Skeletal muscle satellite cell (primary cell): ENCODE data around the gene PKHD1.

Experiments used
- H3K27me3 ChIP-seq: 2 replicates; pipeline ENCODE4 v1.7.0; 2013; ENCODE audit warnings: low read length; ENCODE audit not compliant: control insufficient read depth, insufficient read depth
- H3K36me3 ChIP-seq: 2 replicates; pipeline ENCODE4 v1.7.0; 2013; ENCODE audit warnings: mild to moderate bottlenecking, control low read depth, low read length; ENCODE audit not compliant: insufficient read depth
- H3K4me1 ChIP-seq: 2 replicates; pipeline ENCODE4 v1.7.0; 2013; ENCODE audit warnings: low read length; ENCODE audit not compliant: control insufficient read depth, insufficient read depth
- H3K4me2 ChIP-seq: 2 replicates; pipeline ENCODE4 v1.7.0; 2013; ENCODE audit warnings: mild to moderate bottlenecking, low read length
- H3K4me3 ChIP-seq: 2 replicates; pipeline ENCODE4 v1.7.0; 2013; ENCODE audit warnings: low read length
- H3K9ac ChIP-seq: 2 replicates; pipeline ENCODE4 v1.7.0; 2013; ENCODE audit warnings: mild to moderate bottlenecking, low read depth, low read length, moderate library complexity
- H3K9me3 ChIP-seq: replicated peaks from 2 replicates; pipeline ENCODE4 v1.7.0; 2013; ENCODE audit warnings: mild to moderate bottlenecking, control low read depth, low read length

PKHD1 gene

GRCh38 chr6:51976374-51976773 is 111.0 kb downstream of the PKHD1 start:
- H3K9ac ChIP-seq, result no peak overlapping the region
- H3K4me1 ChIP-seq, result no peaks in the 10 kb centered on the region
- no peak overlapping the region for H3K4me3 ChIP-seq
- H3K36me3 ChIP-seq, result no peaks in the 10 kb centered on the region
- H3K4me2 ChIP-seq, result no peak overlapping the region
- H3K27me3 ChIP-seq, result no peaks in the 10 kb centered on the region
- no peaks in the 10 kb centered on the region for H3K9me3 ChIP-seq

GRCh38 chr6:51972659-51973058 is 114.8 kb downstream of the PKHD1 start:
- Histone ChIP-seq H3K9me3 (no peaks in the 10 kb centered on the region), H3K4me3 (no peak overlapping the region), H3K4me2 (no peak overlapping the region), H3K36me3 (no peaks in the 10 kb centered on the region), H3K9ac (no peak overlapping the region), H3K4me1 (no peaks in the 10 kb centered on the region), H3K27me3 (no peaks in the 10 kb centered on the region)

- H3K9ac ChIP-seq, result no peak overlapping the region
- H3K4me3 ChIP-seq, result no peak overlapping the region
- no peaks in the 10 kb centered on the region for H3K9me3 ChIP-seq
- no peak overlapping the region for H3K4me2 ChIP-seq
- no peaks in the 10 kb centered on the region for H3K4me1 ChIP-seq
- H3K36me3 ChIP-seq, result no peaks in the 10 kb centered on the region
- H3K27me3 ChIP-seq, result no peaks in the 10 kb centered on the region
These were observed 119.1 kb downstream of the PKHD1 start for GRCh38 chr6:51968265-51968664.

GRCh38 chr6:51965222-51965801 is 122.1 kb downstream of the PKHD1 start:
- Histone ChIP-seq H3K4me3 (no peak overlapping the region), H3K4me1 (no peaks in the 10 kb centered on the region)

GRCh38 chr6:51963980-51964379 is 123.4 kb downstream of the PKHD1 start:
- Histone ChIP-seq H3K4me2 (no peak overlapping the region), H3K9ac (no peak overlapping the region), H3K9me3 (no peaks in the 10 kb centered on the region)

More at GRCh38 chr6:51965222-51965801, 122.1 kb downstream of the PKHD1 start:
- no peaks in the 10 kb centered on the region for H3K27me3 ChIP-seq
- H3K36me3 ChIP-seq, result no peaks in the 10 kb centered on the region
- no peaks in the 10 kb centered on the region for H3K9me3 ChIP-seq
- no peak overlapping the region for H3K9ac ChIP-seq
- H3K4me2 ChIP-seq, result no peak overlapping the region

GRCh38 chr6:51962354-51962753 is 125.1 kb downstream of the PKHD1 start:
- no peaks in the 10 kb centered on the region for H3K9me3 ChIP-seq
- H3K4me1 ChIP-seq, result no peaks in the 10 kb centered on the region
- no peaks in the 10 kb centered on the region for H3K36me3 ChIP-seq
- H3K4me2 ChIP-seq, result no peak overlapping the region
- H3K27me3 ChIP-seq, result no peaks in the 10 kb centered on the region
- H3K4me3 ChIP-seq, result no peak overlapping the region
- no peak overlapping the region for H3K9ac ChIP-seq

More at GRCh38 chr6:51963980-51964379, 123.4 kb downstream of the PKHD1 start:
- no peaks in the 10 kb centered on the region for H3K36me3 ChIP-seq
- H3K4me1 ChIP-seq, result no peaks in the 10 kb centered on the region
- no peak overlapping the region for H3K4me3 ChIP-seq
- no peaks in the 10 kb centered on the region for H3K27me3 ChIP-seq

- H3K4me2 ChIP-seq, result no peak overlapping the region
- H3K36me3 ChIP-seq, result no peaks in the 10 kb centered on the region
- no peak overlapping the region for H3K9ac ChIP-seq
- H3K4me1 ChIP-seq, result no peaks in the 10 kb centered on the region
- no peak overlapping the region for H3K4me3 ChIP-seq
- no peaks in the 10 kb centered on the region for H3K27me3 ChIP-seq
- no peaks in the 10 kb centered on the region for H3K9me3 ChIP-seq
These were observed 127.0 kb downstream of the PKHD1 start for GRCh38 chr6:51960419-51960818.

GRCh38 chr6:51959744-51960383 is 127.5 kb downstream of the PKHD1 start:
- H3K9ac ChIP-seq, result no peak overlapping the region
- no peaks in the 10 kb centered on the region for H3K4me1 ChIP-seq
- H3K4me3 ChIP-seq, result no peak overlapping the region
- H3K9me3 ChIP-seq, result no peaks in the 10 kb centered on the region
- H3K4me2 ChIP-seq, result no peak overlapping the region
- H3K27me3 ChIP-seq, result no peaks in the 10 kb centered on the region
- no peaks in the 10 kb centered on the region for H3K36me3 ChIP-seq

- Histone ChIP-seq H3K4me1 (no peaks in the 10 kb centered on the region), H3K4me3 (no peak overlapping the region), H3K9ac (no peak overlapping the region), H3K4me2 (no peak overlapping the region), H3K9me3 (no peaks in the 10 kb centered on the region), H3K27me3 (no peaks in the 10 kb centered on the region), H3K36me3 (no peaks in the 10 kb centered on the region)
These were observed 132.7 kb downstream of the PKHD1 start for GRCh38 chr6:51954681-51955080.

GRCh38 chr6:51953246-51953645 is 134.2 kb downstream of the PKHD1 start:
- H3K4me1 ChIP-seq, result no peaks in the 10 kb centered on the region
- H3K4me2 ChIP-seq, result no peak overlapping the region

GRCh38 chr6:51951924-51952323 is 135.5 kb downstream of the PKHD1 start:
- Histone ChIP-seq H3K9me3 (no peaks in the 10 kb centered on the region), H3K4me2 (no peak overlapping the region), H3K27me3 (peaks cover 4% of the 10 kb centered on the region), H3K9ac (no peak overlapping the region), H3K36me3 (no peaks in the 10 kb centered on the region), H3K4me3 (no peak overlapping the region), H3K4me1 (no peaks in the 10 kb centered on the region)

More at GRCh38 chr6:51953246-51953645, 134.2 kb downstream of the PKHD1 start:
- H3K36me3 ChIP-seq, result no peaks in the 10 kb centered on the region
- H3K9ac ChIP-seq, result no peak overlapping the region
- no peak overlapping the region for H3K4me3 ChIP-seq
- H3K27me3 ChIP-seq, result peaks cover 4% of the 10 kb centered on the region
- no peaks in the 10 kb centered on the region for H3K9me3 ChIP-seq

GRCh38 chr6:51949526-51949925 is 137.9 kb downstream of the PKHD1 start:
- H3K9ac ChIP-seq, result no peak overlapping the region
- H3K4me3 ChIP-seq, result no peak overlapping the region
- H3K4me1 ChIP-seq, result no peaks in the 10 kb centered on the region
- H3K9me3 ChIP-seq, result no peaks in the 10 kb centered on the region
- H3K36me3 ChIP-seq, result no peaks in the 10 kb centered on the region
- peaks cover 4% of the 10 kb centered on the region for H3K27me3 ChIP-seq
- H3K4me2 ChIP-seq, result no peak overlapping the region
